K562 (cell line): ENCODE results near the gene AACS. TPM values are rescaled to one million over a fixed set of nuclear protein-coding genes. Genes with fewer than 3 reads are reported as not detected.

Experiments
- CBFB ChIP-seq: sonication (generic); formaldehyde crosslinking; IDR thresholded peaks from 2 replicates; pipeline ENCODE4 v1.4.0; 2020; ENCODE audit warnings: mild to moderate bottlenecking, missing genetic modification reagents
- GATAD2B ChIP-seq: fragments of 450-650 bp; IDR thresholded peaks from 2 replicates; pipeline ENCODE4 v1.6.1; 2017; ENCODE audit warnings: mild to moderate bottlenecking, borderline replicate concordance
- GTF2A2 ChIP-seq: IDR thresholded peaks from 2 replicates; pipeline ENCODE4 v1.6.1; 2016; ENCODE audit warnings: mild to moderate bottlenecking, missing genetic modification characterization, missing compliant biosample characterization
- NFE2L1 ChIP-seq: fragments of 450-650 bp; IDR thresholded peaks from 2 replicates; pipeline ENCODE4 v1.6.1; 2016; ENCODE audit warnings: missing genetic modification characterization, low read depth, mild to moderate bottlenecking, missing compliant biosample characterization, moderate library complexity, borderline replicate concordance
- NONO ChIP-seq, 2 experiments: fragments of 200-400 bp in 1 of 2; fragments of 450-650 bp in 1 of 2; formaldehyde crosslinking in 1 of 2; IDR thresholded peaks; 2 replicates each; pipeline ENCODE4 v1.6.1; 2017; ENCODE audit warnings: low read depth in 2 of 2, mild to moderate bottlenecking in 2 of 2, moderate library complexity in 2 of 2, low read length in 1 of 2
- PCBP2 ChIP-seq: fragments of 200-400 bp; formaldehyde crosslinking; IDR thresholded peaks from 2 replicates; pipeline ENCODE4 v1.6.1; 2018; ENCODE audit warnings: low read length, low read depth, mild to moderate bottlenecking, moderate library complexity; ENCODE audit not compliant: poor library complexity, severe bottlenecking
- RAD21 ChIP-seq, 2 experiments: fragments of 250-450 bp in 1 of 2; fragments of 450-650 bp in 1 of 2; sonication (Bioruptor Pico) in 1 of 2; formaldehyde crosslinking in 1 of 2; IDR thresholded peaks in 1 of 2; conservative IDR thresholded peaks in 1 of 2; 2 replicates each; pipeline versions ENCODE4 v1.4.0 to v1.8.0; 2020 to 2022; ENCODE audit warnings: mild to moderate bottlenecking in 2 of 2, moderate library complexity in 1 of 2
- ZBTB17 ChIP-seq: fragments of 450-650 bp; formaldehyde crosslinking; IDR thresholded peaks from 2 replicates; pipeline ENCODE4 v1.4.0; 2020; ENCODE audit warnings: mild to moderate bottlenecking
- ZNF263 ChIP-seq: sonication (generic); formaldehyde crosslinking; IDR thresholded peaks from 2 replicates; pipeline ENCODE4 v1.8.0; 2022; ENCODE audit warnings: mild to moderate bottlenecking, missing genetic modification reagents, borderline replicate concordance
- polyA plus RNA-seq, 8 experiments: library from polyadenylated mRNA; depleted of rRNA in 4 of 8; stranded (reverse) in 5 of 8; unstranded in 3 of 8; fragments of >200 nt; fragmentation: Nextera tagmentation in 2 of 8; fragmentation: Illumina TruSeq in 1 of 8; extraction: Ambion mirVana in 2 of 8; extraction: Trizol in 1 of 8; gene quantifications; 2 replicates each; pipeline versions ENCODE4 v1.2.1 to v1.2.3, GENCODE V29; 2011 to 2014; ENCODE audit warnings: inconsistent platforms in 1 of 8, missing spikeins in 1 of 8
- total RNA-seq, 7 experiments: library from RNA; depleted of rRNA in 6 of 7; stranded (reverse); fragments of >200 nt in 6 of 7; fragmentation: Illumina TruSeq in 2 of 7; extraction: Trizol in 2 of 7; gene quantifications; 2 replicates each; pipeline versions ENCODE4 v1.2.1 to v1.2.3, GENCODE V29; 2011 to 2021; ENCODE audit warnings: low replicate concordance in 1 of 7
- TF ChIP-seq, protein P1 (sequence below): IDR thresholded peaks from 2 replicates; pipeline ENCODE4 v1.6.1; 2014; ENCODE audit warnings: antibody characterized with exemption
- TF ChIP-seq, protein P2 (sequence below): IDR thresholded peaks from 2 replicates; pipeline ENCODE4 v1.6.1; 2011; ENCODE audit warnings: borderline replicate concordance, low read depth, mild to moderate bottlenecking, moderate library complexity, low read length; ENCODE audit not compliant: insufficient read depth, poor library complexity, severe bottlenecking
- TF ChIP-seq, protein P3 (sequence below): fragments of 200-800 bp; sonication (Bioruptor generic); IDR thresholded peaks from 2 replicates; pipeline ENCODE4 v1.6.1; 2017; ENCODE audit warnings: missing genetic modification characterization, missing compliant biosample characterization

The AACS gene
- total and polyA plus RNA-seq, 9 of the 15 experiments (the other 6 are each of a cell fraction or from before 2014, with no cell fraction given), result 2.4 to 13.0 (median 6.0) TPM

DNA sequence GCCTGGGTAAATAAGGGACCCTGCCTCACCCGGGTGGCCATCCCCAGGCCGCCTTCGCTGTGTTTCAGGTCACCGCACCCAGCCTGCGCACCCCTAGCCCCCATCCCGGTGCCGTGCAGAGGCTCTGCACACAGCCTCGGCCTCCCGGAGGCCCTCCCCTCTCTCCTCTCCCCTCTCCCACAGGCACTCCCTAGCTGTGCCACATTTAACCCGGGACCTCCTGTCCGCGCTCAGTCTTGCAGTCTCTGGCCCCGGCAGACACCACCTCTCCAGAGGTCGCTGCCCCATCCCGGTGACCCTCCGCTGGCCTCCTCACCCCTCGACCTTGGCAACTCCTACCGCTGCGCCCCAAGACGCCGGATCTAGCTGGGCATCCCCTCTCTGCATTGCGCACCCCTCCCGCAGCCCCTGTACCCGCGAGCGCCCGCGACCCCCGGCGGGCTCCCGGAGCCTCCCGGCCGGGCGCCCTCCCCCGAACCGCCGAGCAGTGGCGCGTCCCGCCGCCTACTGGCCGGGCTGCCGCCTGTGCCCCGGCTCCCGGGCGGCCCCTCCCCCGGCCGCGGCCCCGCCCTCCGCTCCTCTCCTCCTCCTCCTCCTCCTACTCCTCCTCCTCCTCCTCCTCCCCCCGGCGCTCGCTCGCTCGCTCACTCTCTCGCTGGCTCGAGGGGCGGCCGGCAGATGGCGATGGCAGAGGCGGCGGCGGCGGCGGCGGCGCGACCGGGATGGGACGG is 120.7 kb downstream of the AACS start, which contains the start of gene TMEM132B (continued):
- TF ChIP-seq RAD21 (CRISPR knock-in tag; conservative IDR thresholded peaks at IDR 0.05 in 1 of 2, IDR thresholded peaks at IDR 0.05 in 1 of 2) (peak in 1 of 2 experiments; percentile 31; a peak in 1 of 4 replicates), GATAD2B (peak; percentile 72; the same call in 1 of the 2 replicates), ZNF263 (CRISPR knock-in tag) (peak; percentile 97), NONO (IDR thresholded peaks at IDR 0.05; ENCODE audit: low read depth in 2 of 2, low read length in 1 of 2) (peak in 1 of 2 experiments; percentile 71; a peak in 2 of 4 replicates), CBFB (no peak), ZBTB17 (CRISPR knock-in tag) (no peak), NFE2L1 (tag) (no peak), PCBP2 (peak; percentile 17), GTF2A2 (tag) (no peak)
- TF ChIP-seq, protein P1, sequence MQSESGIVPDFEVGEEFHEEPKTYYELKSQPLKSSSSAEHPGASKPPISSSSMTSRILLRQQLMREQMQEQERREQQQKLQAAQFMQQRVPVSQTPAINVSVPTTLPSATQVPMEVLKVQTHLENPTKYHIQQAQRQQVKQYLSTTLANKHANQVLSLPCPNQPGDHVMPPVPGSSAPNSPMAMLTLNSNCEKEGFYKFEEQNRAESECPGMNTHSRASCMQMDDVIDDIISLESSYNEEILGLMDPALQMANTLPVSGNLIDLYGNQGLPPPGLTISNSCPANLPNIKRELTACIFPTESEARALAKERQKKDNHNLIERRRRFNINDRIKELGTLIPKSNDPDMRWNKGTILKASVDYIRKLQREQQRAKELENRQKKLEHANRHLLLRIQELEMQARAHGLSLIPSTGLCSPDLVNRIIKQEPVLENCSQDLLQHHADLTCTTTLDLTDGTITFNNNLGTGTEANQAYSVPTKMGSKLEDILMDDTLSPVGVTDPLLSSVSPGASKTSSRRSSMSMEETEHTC, result no peak
- TF ChIP-seq, protein P2, sequence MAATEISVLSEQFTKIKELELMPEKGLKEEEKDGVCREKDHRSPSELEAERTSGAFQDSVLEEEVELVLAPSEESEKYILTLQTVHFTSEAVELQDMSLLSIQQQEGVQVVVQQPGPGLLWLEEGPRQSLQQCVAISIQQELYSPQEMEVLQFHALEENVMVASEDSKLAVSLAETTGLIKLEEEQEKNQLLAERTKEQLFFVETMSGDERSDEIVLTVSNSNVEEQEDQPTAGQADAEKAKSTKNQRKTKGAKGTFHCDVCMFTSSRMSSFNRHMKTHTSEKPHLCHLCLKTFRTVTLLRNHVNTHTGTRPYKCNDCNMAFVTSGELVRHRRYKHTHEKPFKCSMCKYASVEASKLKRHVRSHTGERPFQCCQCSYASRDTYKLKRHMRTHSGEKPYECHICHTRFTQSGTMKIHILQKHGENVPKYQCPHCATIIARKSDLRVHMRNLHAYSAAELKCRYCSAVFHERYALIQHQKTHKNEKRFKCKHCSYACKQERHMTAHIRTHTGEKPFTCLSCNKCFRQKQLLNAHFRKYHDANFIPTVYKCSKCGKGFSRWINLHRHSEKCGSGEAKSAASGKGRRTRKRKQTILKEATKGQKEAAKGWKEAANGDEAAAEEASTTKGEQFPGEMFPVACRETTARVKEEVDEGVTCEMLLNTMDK, result peak; percentile 91
- TF ChIP-seq, protein P3, sequence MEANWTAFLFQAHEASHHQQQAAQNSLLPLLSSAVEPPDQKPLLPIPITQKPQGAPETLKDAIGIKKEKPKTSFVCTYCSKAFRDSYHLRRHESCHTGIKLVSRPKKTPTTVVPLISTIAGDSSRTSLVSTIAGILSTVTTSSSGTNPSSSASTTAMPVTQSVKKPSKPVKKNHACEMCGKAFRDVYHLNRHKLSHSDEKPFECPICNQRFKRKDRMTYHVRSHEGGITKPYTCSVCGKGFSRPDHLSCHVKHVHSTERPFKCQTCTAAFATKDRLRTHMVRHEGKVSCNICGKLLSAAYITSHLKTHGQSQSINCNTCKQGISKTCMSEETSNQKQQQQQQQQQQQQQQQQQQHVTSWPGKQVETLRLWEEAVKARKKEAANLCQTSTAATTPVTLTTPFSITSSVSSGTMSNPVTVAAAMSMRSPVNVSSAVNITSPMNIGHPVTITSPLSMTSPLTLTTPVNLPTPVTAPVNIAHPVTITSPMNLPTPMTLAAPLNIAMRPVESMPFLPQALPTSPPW (CRISPR knock-in tag), result peak; percentile 72
